ENCODE results near the gene ANP32E. TPM values are rescaled to one million over a fixed set of nuclear protein-coding genes. Genes with fewer than 3 reads are reported as not detected.

The ANP32E gene
- total and polyA plus RNA-seq, 2 of the 4 experiments (the other 2 are of a cell fraction) = 5.9 to 18.4 TPM

DNA sequence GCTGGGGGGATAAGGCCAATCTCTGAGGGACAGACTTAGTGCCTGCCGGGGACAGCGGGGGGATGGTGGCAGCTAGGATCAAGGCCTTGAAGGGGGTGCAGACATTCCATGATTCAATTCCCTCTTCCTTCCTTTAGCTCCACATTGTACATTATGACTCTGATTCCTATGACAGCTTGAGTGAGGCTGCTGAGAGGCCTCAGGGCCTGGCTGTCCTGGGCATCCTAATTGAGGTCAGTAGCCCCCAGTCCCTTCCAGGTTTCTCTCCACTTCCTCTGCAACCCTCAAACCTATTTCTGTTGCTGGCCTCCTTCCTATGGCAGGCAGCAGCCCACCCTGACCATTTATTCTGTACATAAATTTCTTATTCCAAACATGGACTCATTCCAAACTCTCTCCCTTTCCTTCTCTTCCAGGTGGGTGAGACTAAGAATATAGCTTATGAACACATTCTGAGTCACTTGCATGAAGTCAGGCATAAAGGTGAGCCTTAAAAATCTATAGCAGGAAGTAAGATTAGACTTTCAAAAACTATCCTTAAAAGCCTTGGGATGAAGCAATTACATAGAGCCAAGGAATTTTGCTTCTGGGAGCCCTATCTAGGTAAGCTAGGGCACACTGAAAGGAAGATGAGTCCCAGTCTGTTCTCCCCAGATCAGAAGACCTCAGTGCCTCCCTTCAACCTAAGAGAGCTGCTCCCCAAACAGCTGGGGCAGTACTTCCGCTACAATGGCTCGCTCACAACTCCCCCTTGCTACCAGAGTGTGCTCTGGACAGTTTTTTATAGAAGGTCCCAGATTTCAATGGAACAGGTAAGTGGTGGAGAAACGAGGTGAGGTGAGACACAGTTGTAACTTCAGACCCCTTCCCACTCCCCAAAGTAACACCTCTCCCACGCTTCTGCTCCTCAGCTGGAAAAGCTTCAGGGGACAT is 26.7 kb upstream of the ANP32E start:
- DNase-seq (no peak), ATAC-seq (ENCODE audit: low read depth) (no peak)
- CTCF ChIA-PET = no interaction called here
- Histone ChIP-seq H2BK5ac (ENCODE audit: low read depth, low read length, poor library complexity, severe bottlenecking) (no peak overlapping the region), H3K4me1 (ENCODE audit: control insufficient read depth, insufficient read depth, low read length) (peaks cover 15% of the 10 kb centered on the region; the same call in 1 of the 2 replicates), H2AK5ac (ENCODE audit: low read depth, low read length) (no peak overlapping the region), H3K27me3 (ENCODE audit: control insufficient read depth, insufficient read depth, low read length) (no peaks in the 10 kb centered on the region), H3K4me3 (ENCODE audit: insufficient read depth, low read depth, low read length) (no peak overlapping the region), H3K4ac (ENCODE audit: low read depth, low read length) (no peak overlapping the region), H3K9me3 (ENCODE audit: control insufficient read depth, insufficient read depth, low read length) (no peaks in the 10 kb centered on the region), H3K4me2 (ENCODE audit: low read depth, low read length) (no peak overlapping the region), H3K14ac (replicated peaks; ENCODE audit: low read depth, low read length) (no peak overlapping the region), H2AK9ac (replicated peaks; ENCODE audit: low read depth, low read length, poor library complexity) (no peak overlapping the region), H4K5ac (ENCODE audit: low read depth, low read length) (no peak overlapping the region), H4K8ac (ENCODE audit: low read depth in 2 of 2, low read length in 2 of 2) (no peak overlapping the region), H3K9me1 (ENCODE audit: insufficient read depth, low read length) (peaks cover 5% of the 10 kb centered on the region; the same call in 1 of the 2 replicates), H3K79me1 (ENCODE audit: low read depth in 1 of 2, low read length in 2 of 2) (peaks cover 14 to 23% of the 10 kb centered on the region in 2 experiments), H2AFZ (replicated peaks; ENCODE audit: low read length, poor library complexity) (no peak overlapping the region), H2BK120ac (ENCODE audit: low read depth, low read length) (no peak overlapping the region), H3K56ac (ENCODE audit: extremely low read depth, insufficient read depth, low read length) (no peak overlapping the region), H3K36me3 (ENCODE audit: control insufficient read depth, insufficient read depth, low read length) (peaks cover 22% of the 10 kb centered on the region), H4K20me1 (ENCODE audit: insufficient read depth, low read length) (no peaks in the 10 kb centered on the region), H2BK20ac (ENCODE audit: low read depth, low read length) (no peak overlapping the region), H3K27ac (ENCODE audit: insufficient read depth, low read length) (no peak overlapping the region), H4K91ac (ENCODE audit: insufficient read depth, low read depth, low read length) (no peak overlapping the region), H3K9ac (ENCODE audit: low read depth, low read length) (no peak overlapping the region), H2BK15ac (ENCODE audit: low read depth, low read length) (no peak overlapping the region), H3K18ac (ENCODE audit: low read depth, low read length) (no peak overlapping the region), H3K23ac (ENCODE audit: low read depth, low read length) (no peak overlapping the region)
- no CpG with 5 or more reads among the region's 6 CpGs for WGBS, 2 experiments (ENCODE audit: extremely low coverage in 2 of 2, insufficient read length in 1 of 2)
- no TSS peak for BruUV-seq (replicated peaks)
- in situ Hi-C loops (cut with MboI; ENCODE audit: low sequenced_read_pairs) (loop anchor here (10.0 kb wide), 1 partner anchor 292 kb away; no protein-coding TSS in a partner anchor), dilution Hi-C loops (cut with HindIII; ENCODE audit: low sequenced_read_pairs, unreplicated experiment) (no loop called here), intact Hi-C loops (cut with micrococcal nuclease) (no loop called here)
- POLR2A ChIA-PET (ENCODE audit: unreplicated experiment) = interaction anchor here (1.2 kb wide), 1 partner anchor 19 kb away, joined by 5 read pairs; no protein-coding TSS in a partner anchor
- TF ChIP-seq, protein P1, sequence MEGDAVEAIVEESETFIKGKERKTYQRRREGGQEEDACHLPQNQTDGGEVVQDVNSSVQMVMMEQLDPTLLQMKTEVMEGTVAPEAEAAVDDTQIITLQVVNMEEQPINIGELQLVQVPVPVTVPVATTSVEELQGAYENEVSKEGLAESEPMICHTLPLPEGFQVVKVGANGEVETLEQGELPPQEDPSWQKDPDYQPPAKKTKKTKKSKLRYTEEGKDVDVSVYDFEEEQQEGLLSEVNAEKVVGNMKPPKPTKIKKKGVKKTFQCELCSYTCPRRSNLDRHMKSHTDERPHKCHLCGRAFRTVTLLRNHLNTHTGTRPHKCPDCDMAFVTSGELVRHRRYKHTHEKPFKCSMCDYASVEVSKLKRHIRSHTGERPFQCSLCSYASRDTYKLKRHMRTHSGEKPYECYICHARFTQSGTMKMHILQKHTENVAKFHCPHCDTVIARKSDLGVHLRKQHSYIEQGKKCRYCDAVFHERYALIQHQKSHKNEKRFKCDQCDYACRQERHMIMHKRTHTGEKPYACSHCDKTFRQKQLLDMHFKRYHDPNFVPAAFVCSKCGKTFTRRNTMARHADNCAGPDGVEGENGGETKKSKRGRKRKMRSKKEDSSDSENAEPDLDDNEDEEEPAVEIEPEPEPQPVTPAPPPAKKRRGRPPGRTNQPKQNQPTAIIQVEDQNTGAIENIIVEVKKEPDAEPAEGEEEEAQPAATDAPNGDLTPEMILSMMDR (conservative IDR thresholded peaks at IDR 0.05; ENCODE audit: low read depth, low read length) = no peak
- TF ChIP-seq POLR2A (IDR thresholded peaks at IDR 0.05; ENCODE audit: low read depth, low read length) = no peak
- no peak for TF ChIP-seq FOS (IDR thresholded peaks at IDR 0.05; ENCODE audit: low read depth, low read length)
- no peak for TF ChIP-seq RAD21 (IDR thresholded peaks at IDR 0.05; ENCODE audit: low read length)
- no peak for TF ChIP-seq MAFK (IDR thresholded peaks at IDR 0.05; ENCODE audit: low read depth, low read length)
- no peak for TF ChIP-seq RCOR1 (IDR thresholded peaks at IDR 0.05; ENCODE audit: insufficient replicate concordance, low read length)
- no peak for TF ChIP-seq CEBPB (IDR thresholded peaks at IDR 0.05; ENCODE audit: low read depth, low read length)
- TF ChIP-seq MXI1 (IDR thresholded peaks at IDR 0.05; ENCODE audit: borderline replicate concordance, low read depth, low read length) = no peak
- TF ChIP-seq RFX5 (IDR thresholded peaks at IDR 0.05; ENCODE audit: low read depth, low read length) = no peak
- TF ChIP-seq NFE2L2 (IDR thresholded peaks at IDR 0.05; ENCODE audit: low read depth, low read length) = no peak
- TF ChIP-seq, protein P2, sequence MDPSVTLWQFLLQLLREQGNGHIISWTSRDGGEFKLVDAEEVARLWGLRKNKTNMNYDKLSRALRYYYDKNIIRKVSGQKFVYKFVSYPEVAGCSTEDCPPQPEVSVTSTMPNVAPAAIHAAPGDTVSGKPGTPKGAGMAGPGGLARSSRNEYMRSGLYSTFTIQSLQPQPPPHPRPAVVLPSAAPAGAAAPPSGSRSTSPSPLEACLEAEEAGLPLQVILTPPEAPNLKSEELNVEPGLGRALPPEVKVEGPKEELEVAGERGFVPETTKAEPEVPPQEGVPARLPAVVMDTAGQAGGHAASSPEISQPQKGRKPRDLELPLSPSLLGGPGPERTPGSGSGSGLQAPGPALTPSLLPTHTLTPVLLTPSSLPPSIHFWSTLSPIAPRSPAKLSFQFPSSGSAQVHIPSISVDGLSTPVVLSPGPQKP (IDR thresholded peaks at IDR 0.05; ENCODE audit: borderline replicate concordance, low read depth, low read length) = no peak
- no peak for TF ChIP-seq MAZ (IDR thresholded peaks at IDR 0.05; ENCODE audit: borderline replicate concordance, low read depth, low read length)
- TF ChIP-seq SMC3 (IDR thresholded peaks at IDR 0.05; ENCODE audit: low read depth, low read length) = no peak
- no peak for TF ChIP-seq BHLHE40 (IDR thresholded peaks at IDR 0.05; ENCODE audit: low read depth, low read length)

Measured in IMR-90 (cell line).